Fibroblast of lung (primary cell): ENCODE measurements around the gene IQGAP2. TPM values are rescaled to one million over a fixed set of nuclear protein-coding genes. Genes with fewer than 3 reads are reported as not detected.

Experiments
- DNase-seq, 2 donors: peaks; one replicate each; pipeline versions ENCODE4 v3.0.0 to v3.0.0-alpha.2; 2010; ENCODE audit warnings: low read depth in 2 of 2
- H2AFZ ChIP-seq: 2 replicates; pipeline ENCODE4 v1.5.1; 2012; ENCODE audit warnings: low read length, control low read depth, inconsistent platforms
- H3K27ac ChIP-seq: 2 replicates; pipeline ENCODE4 v1.5.1; 2011; ENCODE audit warnings: low read length, control low read depth; ENCODE audit not compliant: insufficient read depth
- H3K27me3 ChIP-seq: 2 replicates; pipeline ENCODE4 v1.5.1; 2011; ENCODE audit warnings: mild to moderate bottlenecking, low read length; ENCODE audit not compliant: control insufficient read depth, insufficient read depth
- H3K36me3 ChIP-seq: 2 replicates; pipeline ENCODE4 v1.5.1; 2011; ENCODE audit warnings: low read length; ENCODE audit not compliant: control insufficient read depth, insufficient read depth
- H3K4me1 ChIP-seq: 2 replicates; pipeline ENCODE4 v1.5.1; 2011; ENCODE audit warnings: low read length; ENCODE audit not compliant: control insufficient read depth, insufficient read depth; ENCODE audit errors: extremely low read depth
- H3K4me2 ChIP-seq: 2 replicates; pipeline ENCODE4 v1.5.1; 2011; ENCODE audit warnings: low read length, control low read depth; ENCODE audit not compliant: insufficient read depth; ENCODE audit errors: extremely low read depth
- H3K4me3 ChIP-seq, 4 experiments: fragments of 200-600 bp in 1 of 4; sonication (generic) in 1 of 4; replicated peaks in 1 of 4; 2 replicates each; pipeline ENCODE4 v1.5.1; 2011 to 2016; ENCODE audit warnings: low read length in 4 of 4, low read depth in 3 of 4, mild to moderate bottlenecking in 3 of 4, control low read depth in 2 of 4, inconsistent platforms in 1 of 4, mixed read lengths in 1 of 4; ENCODE audit not compliant: insufficient read depth in 1 of 4; ENCODE audit errors: control extremely low read depth in 1 of 4
- H3K79me2 ChIP-seq: 2 replicates; pipeline ENCODE4 v1.5.1; 2012; ENCODE audit warnings: mild to moderate bottlenecking, low read length, inconsistent platforms; ENCODE audit not compliant: control insufficient read depth, insufficient read depth
- H3K9ac ChIP-seq: 2 replicates; pipeline ENCODE4 v1.5.1; 2011; ENCODE audit warnings: mild to moderate bottlenecking, low read length, control low read depth; ENCODE audit not compliant: insufficient read depth
- H3K9me3 ChIP-seq: 2 replicates; pipeline ENCODE4 v1.5.1; 2012; ENCODE audit warnings: low read depth, low read length; ENCODE audit not compliant: control insufficient read depth, insufficient read depth
- H4K20me1 ChIP-seq: 2 replicates; pipeline ENCODE4 v1.5.1; 2011; ENCODE audit warnings: low read length; ENCODE audit not compliant: control insufficient read depth, insufficient read depth; ENCODE audit errors: extremely low read depth
- EZH2 ChIP-seq: IDR thresholded peaks from 2 replicates; pipeline ENCODE4 v1.5.1; 2012; ENCODE audit warnings: low read length, control low read depth, mild to moderate bottlenecking; ENCODE audit errors: missing control alignments
- polyA plus RNA-seq, 2 donors: library from polyadenylated mRNA; depleted of rRNA in 1 of 2; stranded (reverse) in 1 of 2; unstranded in 1 of 2; fragments of >200 nt; gene quantifications; 2 replicates each; pipeline ENCODE4 v1.2.1, GENCODE V29; 2011 to 2012; ENCODE audit warnings: missing spikeins in 1 of 2
- total RNA-seq: library from RNA; depleted of rRNA; stranded (reverse); fragments of >200 nt; gene quantifications from 2 replicates; pipeline ENCODE4 v1.2.1, GENCODE V29; 2014
- TF ChIP-seq, protein P1 (sequence below), 2 donors: IDR thresholded peaks in 1 of 2; conservative IDR thresholded peaks in 1 of 2; 1 replicate in 1 of 2; 2 replicates in 1 of 2; pipeline ENCODE4 v1.5.1; 2011 to 2012; ENCODE audit warnings: low read length in 2 of 2, control low read depth in 1 of 2, inconsistent platforms in 1 of 2, low read depth in 1 of 2, mild to moderate bottlenecking in 1 of 2

Gene IQGAP2
- total and polyA plus RNA-seq, 2 donors (not counting 1 experiment from before 2014, with no cell fraction given) = 5.1 to 7.9 TPM

DNA sequence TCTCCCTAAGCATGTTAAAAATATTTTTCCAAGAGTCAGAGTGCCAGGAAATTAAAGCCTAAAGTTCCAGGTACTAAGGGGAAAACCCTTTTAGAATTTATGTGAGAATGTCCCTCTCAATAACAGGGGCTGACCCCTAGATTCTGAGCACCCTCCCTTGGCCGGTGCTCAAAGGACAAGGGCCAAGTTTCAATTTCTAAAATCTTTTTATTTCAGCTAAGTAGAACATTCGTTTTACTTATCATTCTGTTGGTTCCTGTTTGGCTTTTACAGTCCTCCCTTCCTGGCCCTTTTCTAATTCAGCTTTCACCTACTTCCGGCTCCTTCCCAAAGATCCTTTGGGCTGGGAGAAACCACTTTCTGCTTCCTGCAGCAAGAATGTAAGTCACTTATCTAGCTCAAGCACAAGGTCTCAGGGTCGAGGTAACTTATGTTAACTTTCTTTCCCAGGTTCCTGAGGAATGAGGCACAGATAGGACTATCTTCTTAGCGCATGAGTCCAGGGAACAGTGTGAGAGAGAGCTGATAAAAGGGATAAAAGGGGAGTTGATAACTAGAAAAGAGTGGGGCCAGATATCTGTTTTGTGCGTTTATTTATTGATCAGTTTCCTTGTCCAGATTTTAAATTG, 254.7 kb downstream of the IQGAP2 start:
- DNase-seq = no peak
- Histone ChIP-seq H3K4me3 (no peak overlapping the region), H3K9ac (no peak overlapping the region), H3K4me2 (no peak overlapping the region), H3K4me1 (no peaks in the 10 kb centered on the region), H4K20me1 (no peaks in the 10 kb centered on the region), H3K27ac (no peak overlapping the region), H3K9me3 (no peaks in the 10 kb centered on the region), H3K36me3 (no peaks in the 10 kb centered on the region), H3K79me2 (no peaks in the 10 kb centered on the region), H2AFZ (peak overlapping the region; percentile 28), H3K27me3 (no peaks in the 10 kb centered on the region)
- no peak for TF ChIP-seq EZH2
- TF ChIP-seq, protein P1, sequence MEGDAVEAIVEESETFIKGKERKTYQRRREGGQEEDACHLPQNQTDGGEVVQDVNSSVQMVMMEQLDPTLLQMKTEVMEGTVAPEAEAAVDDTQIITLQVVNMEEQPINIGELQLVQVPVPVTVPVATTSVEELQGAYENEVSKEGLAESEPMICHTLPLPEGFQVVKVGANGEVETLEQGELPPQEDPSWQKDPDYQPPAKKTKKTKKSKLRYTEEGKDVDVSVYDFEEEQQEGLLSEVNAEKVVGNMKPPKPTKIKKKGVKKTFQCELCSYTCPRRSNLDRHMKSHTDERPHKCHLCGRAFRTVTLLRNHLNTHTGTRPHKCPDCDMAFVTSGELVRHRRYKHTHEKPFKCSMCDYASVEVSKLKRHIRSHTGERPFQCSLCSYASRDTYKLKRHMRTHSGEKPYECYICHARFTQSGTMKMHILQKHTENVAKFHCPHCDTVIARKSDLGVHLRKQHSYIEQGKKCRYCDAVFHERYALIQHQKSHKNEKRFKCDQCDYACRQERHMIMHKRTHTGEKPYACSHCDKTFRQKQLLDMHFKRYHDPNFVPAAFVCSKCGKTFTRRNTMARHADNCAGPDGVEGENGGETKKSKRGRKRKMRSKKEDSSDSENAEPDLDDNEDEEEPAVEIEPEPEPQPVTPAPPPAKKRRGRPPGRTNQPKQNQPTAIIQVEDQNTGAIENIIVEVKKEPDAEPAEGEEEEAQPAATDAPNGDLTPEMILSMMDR (conservative IDR thresholded peaks at IDR 0.05 in 1 of 2, IDR thresholded peaks at IDR 0.05 in 1 of 2; ENCODE audit: low read depth in 1 of 2, low read length in 2 of 2) = no peak

DNA sequence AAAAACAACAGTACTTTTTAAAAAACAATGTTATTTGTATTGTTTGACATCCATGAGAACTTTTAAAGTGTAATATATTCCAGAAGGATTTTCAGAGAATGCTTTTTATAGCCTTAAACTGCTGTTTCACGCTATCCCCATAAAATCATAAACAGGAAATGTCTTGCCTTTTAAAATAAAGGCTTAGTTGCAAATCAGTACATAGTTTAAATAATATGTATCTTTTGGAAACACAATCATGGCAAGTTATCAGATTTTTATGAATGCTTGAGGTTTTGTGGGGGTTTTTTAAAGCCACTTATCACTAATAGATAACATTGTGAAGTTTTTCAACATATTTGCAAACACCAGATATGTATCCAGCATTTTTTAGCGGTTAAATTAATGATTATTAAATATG, 257.3 kb downstream of the IQGAP2 start:
- Histone ChIP-seq H2AFZ (peak overlapping the region; percentile 8), H3K4me2 (no peak overlapping the region), H3K9ac (no peak overlapping the region), H3K27me3 (no peaks in the 10 kb centered on the region), H3K79me2 (no peaks in the 10 kb centered on the region), H3K27ac (no peak overlapping the region), H4K20me1 (no peaks in the 10 kb centered on the region), H3K4me3 (no peak overlapping the region), H3K4me1 (no peaks in the 10 kb centered on the region), H3K9me3 (no peaks in the 10 kb centered on the region), H3K36me3 (no peaks in the 10 kb centered on the region)
- TF ChIP-seq, protein P1 (conservative IDR thresholded peaks at IDR 0.05 in 1 of 2, IDR thresholded peaks at IDR 0.05 in 1 of 2; ENCODE audit: low read depth in 1 of 2, low read length in 2 of 2) = no peak
- no peak for TF ChIP-seq EZH2
- DNase-seq = peak in 1 of 2 donors; percentile 33

DNA sequence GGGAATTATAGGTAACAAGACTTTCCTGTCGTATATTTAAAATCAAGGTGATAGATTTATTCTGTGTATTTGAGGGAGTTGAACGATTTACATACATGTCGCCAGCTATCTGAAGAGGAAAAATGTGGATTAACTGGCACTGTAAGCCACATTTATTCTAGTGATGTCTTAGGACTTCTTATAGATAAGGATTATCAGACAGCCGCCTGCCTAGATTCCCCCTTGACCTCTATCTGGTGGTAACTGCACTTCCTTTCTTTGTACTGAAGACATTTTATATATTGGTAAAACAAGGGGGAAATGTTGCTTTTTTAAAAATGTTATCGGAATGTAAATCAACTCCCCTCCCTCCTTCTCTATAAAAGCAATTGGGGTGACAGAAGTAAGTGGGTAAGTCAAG, 259.4 kb downstream of the IQGAP2 start:
- DNase-seq = no peak
- Histone ChIP-seq H4K20me1 (no peaks in the 10 kb centered on the region), H3K4me3 (no peak overlapping the region), H3K27me3 (no peaks in the 10 kb centered on the region), H3K4me1 (no peaks in the 10 kb centered on the region), H3K36me3 (no peaks in the 10 kb centered on the region), H3K9me3 (no peaks in the 10 kb centered on the region), H3K27ac (no peak overlapping the region), H2AFZ (no peak overlapping the region), H3K9ac (no peak overlapping the region), H3K4me2 (no peak overlapping the region), H3K79me2 (no peaks in the 10 kb centered on the region)
- TF ChIP-seq, protein P1 (conservative IDR thresholded peaks at IDR 0.05 in 1 of 2, IDR thresholded peaks at IDR 0.05 in 1 of 2; ENCODE audit: low read depth in 1 of 2, low read length in 2 of 2) = no peak
- TF ChIP-seq EZH2 = no peak
